Adrenal gland (tissue), 5 donors: ENCODE data around the gene DYNLL1.

Experiments used
- POLR2A ChIP-seq, 2 donors: fragments of 450-650 bp; IDR thresholded peaks; one replicate each; pipeline ENCODE4 v1.6.1; 2017; ENCODE audit warnings: antibody characterized with exemption in 2 of 2, mild to moderate bottlenecking in 2 of 2, moderate library complexity in 1 of 2
- TF ChIP-seq, protein P1 (sequence below), 6 experiments: fragments of 450-650 bp in 4 of 6; fragments of 200-600 bp in 2 of 6; sonication (generic) in 1 of 6; IDR thresholded peaks; 1 replicate in 5 of 6; 2 replicates in 1 of 6; pipeline versions ENCODE4 v1.5.1 to v1.8.0; 2016 to 2021; ENCODE audit warnings: antibody characterized with exemption in 6 of 6, mild to moderate bottlenecking in 2 of 6, moderate library complexity in 1 of 6
- donor health status: DM: no; HTN: no; CAD: no.

- TF ChIP-seq, protein P1, sequence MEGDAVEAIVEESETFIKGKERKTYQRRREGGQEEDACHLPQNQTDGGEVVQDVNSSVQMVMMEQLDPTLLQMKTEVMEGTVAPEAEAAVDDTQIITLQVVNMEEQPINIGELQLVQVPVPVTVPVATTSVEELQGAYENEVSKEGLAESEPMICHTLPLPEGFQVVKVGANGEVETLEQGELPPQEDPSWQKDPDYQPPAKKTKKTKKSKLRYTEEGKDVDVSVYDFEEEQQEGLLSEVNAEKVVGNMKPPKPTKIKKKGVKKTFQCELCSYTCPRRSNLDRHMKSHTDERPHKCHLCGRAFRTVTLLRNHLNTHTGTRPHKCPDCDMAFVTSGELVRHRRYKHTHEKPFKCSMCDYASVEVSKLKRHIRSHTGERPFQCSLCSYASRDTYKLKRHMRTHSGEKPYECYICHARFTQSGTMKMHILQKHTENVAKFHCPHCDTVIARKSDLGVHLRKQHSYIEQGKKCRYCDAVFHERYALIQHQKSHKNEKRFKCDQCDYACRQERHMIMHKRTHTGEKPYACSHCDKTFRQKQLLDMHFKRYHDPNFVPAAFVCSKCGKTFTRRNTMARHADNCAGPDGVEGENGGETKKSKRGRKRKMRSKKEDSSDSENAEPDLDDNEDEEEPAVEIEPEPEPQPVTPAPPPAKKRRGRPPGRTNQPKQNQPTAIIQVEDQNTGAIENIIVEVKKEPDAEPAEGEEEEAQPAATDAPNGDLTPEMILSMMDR (IDR thresholded peaks at IDR 0.05), result no peak
- TF ChIP-seq POLR2A (IDR thresholded peaks at IDR 0.05), result no peak
Measured at GRCh38 chr12:120474616-120474960, 21.3 kb upstream of the DYNLL1 start.
